Muscle layer of colon (tissue), 2 donors: ENCODE data around the gene ZNF512B.

ENCODE experiments used
- H3K27ac ChIP-seq: one replicate; pipeline ENCODE4 v1.7.0; 2013; ENCODE audit warnings: low read depth, mild to moderate bottlenecking, low read length, moderate library complexity
- H3K27me3 ChIP-seq, 2 donors: one replicate each; pipeline ENCODE4 v1.7.0; 2013; ENCODE audit warnings: low read length in 2 of 2, mild to moderate bottlenecking in 2 of 2; ENCODE audit not compliant: insufficient read depth in 2 of 2, control insufficient read depth in 1 of 2
- H3K36me3 ChIP-seq: one replicate; pipeline ENCODE4 v1.7.0; 2013; ENCODE audit warnings: mild to moderate bottlenecking, low read length; ENCODE audit not compliant: insufficient read depth
- H3K4me1 ChIP-seq: one replicate; pipeline ENCODE4 v1.7.0; 2013; ENCODE audit warnings: mild to moderate bottlenecking, low read length; ENCODE audit not compliant: insufficient read depth
- H3K4me3 ChIP-seq, 2 donors: one replicate each; pipeline ENCODE4 v1.7.0; 2013; ENCODE audit warnings: low read length in 2 of 2, low read depth in 1 of 2, mild to moderate bottlenecking in 1 of 2, moderate library complexity in 1 of 2
- H3K9ac ChIP-seq: one replicate; pipeline ENCODE4 v1.7.0; 2013; ENCODE audit warnings: low read length
- H3K9me3 ChIP-seq: one replicate; pipeline ENCODE4 v1.7.0; 2013; ENCODE audit warnings: mild to moderate bottlenecking, low read length
- donor health status: abdominal sarcoma.
- donor health status: Adenocarcinoma of cecum.

Gene ZNF512B

DNA sequence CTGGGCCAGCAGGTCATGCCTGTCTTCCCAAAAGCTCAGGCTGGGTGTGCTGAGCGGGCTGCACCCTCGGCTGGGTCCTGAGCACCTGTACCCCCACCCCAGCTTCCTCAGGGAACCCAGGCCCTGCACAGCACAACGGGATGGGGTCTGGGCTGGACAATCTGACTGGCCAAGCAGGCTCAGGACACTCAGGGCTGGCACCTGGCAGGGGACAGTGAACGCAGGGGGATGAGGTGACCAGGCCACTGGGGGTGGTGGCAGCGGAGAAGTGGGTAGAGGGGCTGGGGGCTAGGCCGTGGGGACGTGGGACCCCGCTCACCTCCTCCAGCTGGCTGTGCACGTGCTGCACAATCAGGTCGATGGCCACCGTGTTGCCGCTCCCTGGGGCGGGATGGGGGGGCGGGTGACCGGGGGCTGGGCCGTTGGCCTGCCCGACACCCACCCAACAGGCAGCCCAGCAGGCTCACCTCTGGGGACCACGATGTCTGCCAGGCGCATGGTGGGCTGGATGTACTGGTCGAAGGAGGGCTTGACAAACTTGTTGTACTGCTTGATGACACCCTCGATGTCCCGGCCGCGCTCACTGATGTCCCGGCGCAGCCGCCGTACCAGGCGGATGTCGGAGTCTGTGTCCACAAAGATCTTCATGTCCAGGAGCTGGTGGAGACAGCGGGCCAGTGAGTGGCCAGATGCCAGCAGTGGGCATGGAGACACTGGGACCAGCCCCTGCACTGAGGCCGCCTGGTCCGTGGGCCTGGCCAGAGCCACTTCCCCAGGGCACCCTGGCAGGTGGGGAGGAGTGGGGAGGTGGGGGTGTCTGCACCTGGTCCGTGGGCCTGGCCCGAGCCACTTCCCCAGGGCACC, 25.4 kb downstream of the ZNF512B start:
- Histone ChIP-seq H3K27ac (no peak overlapping the region), H3K36me3 (peaks cover 29% of the 10 kb centered on the region), H3K27me3 (no peaks in the 10 kb centered on the region), H3K9me3 (no peaks in the 10 kb centered on the region), H3K4me1 (peaks cover 23% of the 10 kb centered on the region), H3K4me3 (no peak overlapping the region), H3K9ac (no peak overlapping the region)

DNA sequence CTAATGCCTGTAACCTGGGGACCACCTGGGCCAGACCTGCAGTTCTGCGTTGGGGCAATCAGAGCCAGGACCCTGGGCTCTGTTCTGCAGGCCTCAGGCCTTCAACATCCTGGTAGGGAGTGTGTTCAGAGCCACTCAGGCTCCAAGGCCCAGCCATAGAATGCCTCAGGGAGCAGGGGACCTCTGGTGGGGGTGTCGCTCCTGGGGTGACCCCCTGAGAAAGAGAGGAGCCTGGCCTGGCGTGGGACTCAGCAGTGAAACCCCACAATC, 26.0 kb downstream of the ZNF512B start:
- Histone ChIP-seq H3K27ac (no peak overlapping the region), H3K27me3 (no peaks in the 10 kb centered on the region), H3K9ac (no peak overlapping the region), H3K9me3 (no peaks in the 10 kb centered on the region), H3K4me3 (no peak overlapping the region), H3K4me1 (peaks cover 18% of the 10 kb centered on the region), H3K36me3 (peaks cover 29% of the 10 kb centered on the region)

DNA sequence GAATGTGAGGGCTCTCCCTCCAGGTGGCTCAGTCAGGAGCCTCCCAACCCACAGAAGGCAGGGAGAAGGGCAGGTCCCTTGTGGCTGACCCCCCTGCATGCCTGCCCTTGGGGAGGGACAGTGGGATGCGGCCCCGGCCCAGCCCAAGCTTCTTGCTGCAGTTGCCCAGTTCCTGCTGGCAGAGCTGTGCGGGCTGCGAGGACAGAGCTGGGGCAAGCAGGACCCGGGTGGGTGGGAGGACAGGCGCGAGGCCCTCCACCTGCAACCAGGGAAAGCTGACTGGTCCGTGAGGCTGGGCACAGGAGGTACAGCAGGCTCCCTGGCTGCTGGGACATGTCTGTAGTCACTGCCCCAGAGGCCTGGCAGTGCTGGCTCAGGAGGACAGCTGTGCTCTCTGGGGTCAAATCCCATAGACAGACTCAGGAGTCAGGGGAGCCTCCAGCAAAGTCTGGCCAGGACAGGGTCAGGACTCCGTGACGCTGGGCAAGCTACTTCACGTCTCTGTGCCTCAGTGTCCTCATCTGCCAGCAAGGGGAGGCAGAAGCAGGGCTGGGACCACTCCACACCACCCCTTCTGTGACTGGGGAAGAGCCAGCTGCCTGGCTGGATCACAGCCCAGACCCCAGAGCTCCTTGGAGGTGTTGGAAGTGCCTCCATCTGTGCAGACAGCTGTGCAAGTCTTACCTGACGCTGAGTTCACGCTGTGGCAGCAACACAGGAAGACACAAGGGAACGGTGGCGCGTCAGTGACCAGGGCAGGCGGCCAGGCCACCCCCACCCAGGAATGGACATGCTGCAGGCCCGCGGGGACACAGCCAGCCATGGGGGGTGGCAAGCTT, 26.5 kb downstream of the ZNF512B start:
- H3K4me1 ChIP-seq = peaks cover 12% of the 10 kb centered on the region
- H3K9ac ChIP-seq = no peak overlapping the region
- no peaks in the 10 kb centered on the region for H3K27me3 ChIP-seq
- no peak overlapping the region for H3K4me3 ChIP-seq
- no peak overlapping the region for H3K27ac ChIP-seq
- H3K9me3 ChIP-seq = no peaks in the 10 kb centered on the region
- H3K36me3 ChIP-seq = peaks cover 29% of the 10 kb centered on the region

DNA sequence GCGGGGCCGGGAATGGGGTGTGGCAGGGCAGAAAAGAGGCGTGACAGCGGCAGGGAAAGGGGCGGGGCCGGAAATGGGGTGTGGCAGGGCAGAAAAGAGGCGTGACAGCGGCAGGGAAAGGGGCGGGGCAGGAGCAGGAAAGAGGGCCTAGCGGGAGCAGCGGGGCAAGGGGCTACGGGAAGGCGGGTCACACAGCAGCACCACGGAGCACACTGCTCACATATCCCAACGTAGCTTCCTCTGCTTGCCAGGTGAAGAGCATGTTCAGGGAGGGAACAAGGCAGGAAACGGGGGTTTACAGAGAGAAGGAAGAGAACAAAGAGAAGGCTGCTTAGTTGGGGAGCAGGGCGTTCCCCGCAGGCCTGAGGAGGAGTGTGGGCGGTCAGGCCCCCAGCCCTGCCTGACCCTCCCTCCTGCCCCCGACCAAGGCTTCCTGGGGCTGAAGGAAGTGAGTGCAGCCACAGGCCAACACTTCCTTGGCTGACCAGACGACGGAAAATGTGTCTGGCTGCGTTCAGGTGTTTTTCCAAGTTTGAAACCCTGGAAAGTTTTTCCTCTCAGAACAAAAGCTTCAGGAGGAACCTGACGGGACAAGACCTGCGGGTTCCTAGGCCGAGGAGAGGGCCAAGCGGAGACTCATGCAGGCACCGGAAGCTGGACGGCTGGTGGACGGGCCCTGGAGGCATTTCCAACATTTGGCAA, 27.3 kb downstream of the ZNF512B start:
- Histone ChIP-seq H3K36me3 (peaks cover 29% of the 10 kb centered on the region), H3K27ac (no peak overlapping the region), H3K4me3 (no peak overlapping the region), H3K27me3 (no peaks in the 10 kb centered on the region), H3K9ac (no peak overlapping the region), H3K4me1 (peaks cover 5% of the 10 kb centered on the region), H3K9me3 (no peaks in the 10 kb centered on the region)

DNA sequence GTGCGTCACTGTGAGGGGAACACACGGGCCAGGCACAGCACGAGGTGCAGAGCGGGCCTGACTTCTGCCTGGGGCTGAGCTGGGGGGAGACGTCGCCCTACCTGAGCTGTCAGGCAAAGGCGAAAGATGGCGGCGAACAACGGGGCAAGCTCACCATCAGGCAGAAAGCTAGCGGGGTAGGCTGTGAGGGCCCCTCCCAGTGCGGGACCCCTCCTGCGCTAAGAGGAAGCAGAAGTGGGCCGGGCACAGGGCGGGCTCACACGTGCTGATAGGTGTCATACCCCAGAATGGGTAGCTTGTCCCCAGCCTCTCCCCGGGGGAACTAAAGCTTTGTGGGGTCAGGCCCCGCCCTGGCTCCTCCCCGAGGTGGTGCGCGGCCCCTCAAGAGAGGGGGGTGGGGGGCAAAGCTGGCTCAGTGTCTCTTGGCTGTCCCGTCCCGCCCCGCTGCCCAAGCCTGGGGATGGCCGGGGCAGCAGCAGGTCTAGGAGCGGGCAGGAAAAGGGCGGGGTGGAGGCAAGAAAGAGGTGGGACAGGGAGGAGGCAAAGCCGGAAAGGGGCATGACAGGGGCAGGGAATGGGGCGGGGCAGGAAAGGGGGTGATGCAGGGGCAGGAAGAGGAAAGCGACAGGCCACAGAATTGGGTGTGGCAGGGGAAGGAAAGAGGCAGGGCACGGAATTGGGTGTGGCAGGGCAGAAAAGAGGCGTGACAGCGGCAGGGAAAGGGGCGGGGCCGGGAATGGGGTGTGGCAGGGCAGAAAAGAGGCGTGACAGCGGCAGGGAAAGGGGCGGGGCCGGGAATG, 28.2 kb downstream of the ZNF512B start:
- no peak overlapping the region for H3K4me3 ChIP-seq
- no peak overlapping the region for H3K27ac ChIP-seq
- no peaks in the 10 kb centered on the region for H3K9me3 ChIP-seq
- peaks cover 29% of the 10 kb centered on the region for H3K36me3 ChIP-seq
- H3K27me3 ChIP-seq = no peaks in the 10 kb centered on the region
- H3K4me1 ChIP-seq = no peaks in the 10 kb centered on the region
- no peak overlapping the region for H3K9ac ChIP-seq

DNA sequence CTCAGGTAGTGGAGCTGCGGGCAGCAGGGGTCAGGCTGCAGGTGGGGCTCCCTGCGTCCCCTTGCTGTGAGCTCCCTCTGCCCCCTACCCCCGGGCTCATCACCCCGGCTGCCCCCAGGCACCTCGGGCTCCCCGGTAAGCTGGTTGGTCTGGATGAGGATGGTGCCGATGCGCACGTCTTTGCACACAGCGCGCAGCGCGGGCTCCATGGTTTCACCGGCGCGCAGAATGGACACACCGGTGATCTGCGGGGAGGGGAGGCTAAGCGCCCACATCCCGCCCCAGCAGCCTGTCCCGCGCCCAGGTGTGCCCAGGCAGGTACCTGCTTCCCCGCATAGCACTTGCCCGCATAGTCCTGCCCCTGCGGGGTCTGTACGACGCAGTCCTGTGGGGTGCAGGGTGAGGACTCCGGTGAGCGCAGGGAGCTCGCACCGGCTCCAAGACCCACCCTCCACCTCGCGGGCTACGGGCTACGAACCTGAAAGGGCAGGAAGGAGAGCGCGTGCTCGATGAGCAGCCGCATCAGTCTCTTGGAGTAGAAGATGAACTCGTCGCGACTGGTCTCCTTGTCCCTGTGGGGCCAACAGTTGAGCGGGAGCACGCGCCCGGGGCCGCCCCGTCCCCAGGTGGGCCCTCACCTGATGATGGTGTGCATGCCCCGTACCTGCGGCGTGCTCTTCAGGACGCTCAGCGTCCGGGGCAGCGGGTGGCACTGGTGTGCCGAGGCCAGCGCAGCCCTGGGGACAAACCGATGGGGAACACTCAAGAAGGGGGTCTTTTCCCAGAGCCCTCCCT, 29.1 kb downstream of the ZNF512B start:
- H3K4me3 ChIP-seq = no peak overlapping the region
- no peaks in the 10 kb centered on the region for H3K4me1 ChIP-seq
- peaks cover 30% of the 10 kb centered on the region for H3K36me3 ChIP-seq
- H3K9ac ChIP-seq = no peak overlapping the region
- H3K27me3 ChIP-seq = no peaks in the 10 kb centered on the region
- no peaks in the 10 kb centered on the region for H3K9me3 ChIP-seq
- no peak overlapping the region for H3K27ac ChIP-seq

DNA sequence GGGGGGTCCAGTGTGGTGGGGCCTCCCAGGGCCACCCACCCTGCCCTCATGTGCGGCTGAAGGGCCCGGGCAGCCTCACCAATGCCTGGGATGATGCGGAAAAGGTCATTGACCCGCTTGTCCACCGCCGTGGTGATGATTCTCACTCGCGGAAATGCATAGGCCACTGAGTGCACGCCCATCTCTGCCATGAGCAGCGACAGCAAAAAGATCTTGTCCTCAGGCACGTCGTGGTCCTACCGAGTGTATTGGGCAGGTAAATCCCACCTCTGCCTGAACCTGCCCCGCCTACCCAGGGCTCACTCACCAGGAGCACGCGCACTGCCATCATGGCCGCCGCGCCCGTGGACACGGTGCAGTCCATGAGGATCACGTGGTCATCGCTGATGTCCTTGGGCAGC, 29.7 kb downstream of the ZNF512B start:
- Histone ChIP-seq H3K9me3 (no peaks in the 10 kb centered on the region), H3K4me1 (no peaks in the 10 kb centered on the region), H3K36me3 (peaks cover 31% of the 10 kb centered on the region), H3K9ac (no peak overlapping the region), H3K27me3 (no peaks in the 10 kb centered on the region), H3K4me3 (no peak overlapping the region), H3K27ac (no peak overlapping the region)

DNA sequence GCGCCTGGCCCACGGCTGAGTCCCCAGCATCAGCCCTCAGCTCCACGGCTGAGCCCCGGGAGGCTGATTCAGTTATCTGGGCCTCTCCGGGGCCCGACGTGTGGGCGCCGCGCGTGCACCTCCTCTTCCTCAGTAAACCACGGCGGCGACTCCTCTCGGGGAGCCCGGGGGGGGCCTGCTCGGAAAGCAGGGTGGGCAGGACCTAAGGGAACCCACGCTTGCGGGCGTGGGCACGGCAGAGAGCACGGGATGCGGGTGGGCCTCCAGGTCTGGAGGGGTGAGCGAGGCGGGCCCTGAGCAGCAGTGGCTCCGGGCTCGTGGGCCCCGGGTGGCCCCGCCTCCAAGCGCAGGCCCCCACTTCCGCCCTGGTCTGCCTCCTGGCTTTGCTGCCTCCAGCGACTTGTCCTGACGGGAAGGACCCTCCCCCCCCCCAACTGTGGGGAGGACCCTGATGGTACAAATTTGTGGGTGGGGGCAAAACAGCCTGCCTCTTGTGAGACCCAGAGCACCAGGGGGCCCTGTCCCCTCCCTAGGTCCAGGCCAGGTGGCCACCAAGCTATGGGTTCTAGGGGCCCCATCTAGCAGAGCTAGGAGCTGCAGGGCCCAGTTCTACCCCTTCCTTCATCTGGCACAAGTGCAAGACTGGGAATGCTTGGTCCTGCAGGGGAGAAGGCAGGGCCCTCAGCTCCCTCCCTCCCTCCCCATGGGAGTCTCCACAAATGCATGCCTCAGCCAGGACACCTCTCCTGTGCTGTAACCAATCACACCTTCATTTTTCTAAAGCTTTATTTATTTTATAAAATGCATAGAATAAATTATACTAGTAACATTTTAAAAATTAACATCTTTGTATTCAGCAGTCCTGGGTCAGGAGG, 30.4 kb downstream of the ZNF512B start:
- H3K27me3 ChIP-seq = no peaks in the 10 kb centered on the region
- no peak overlapping the region for H3K27ac ChIP-seq
- peaks cover 32% of the 10 kb centered on the region for H3K36me3 ChIP-seq
- H3K9ac ChIP-seq = no peak overlapping the region
- no peak overlapping the region for H3K4me3 ChIP-seq
- H3K9me3 ChIP-seq = no peaks in the 10 kb centered on the region
- no peaks in the 10 kb centered on the region for H3K4me1 ChIP-seq

DNA sequence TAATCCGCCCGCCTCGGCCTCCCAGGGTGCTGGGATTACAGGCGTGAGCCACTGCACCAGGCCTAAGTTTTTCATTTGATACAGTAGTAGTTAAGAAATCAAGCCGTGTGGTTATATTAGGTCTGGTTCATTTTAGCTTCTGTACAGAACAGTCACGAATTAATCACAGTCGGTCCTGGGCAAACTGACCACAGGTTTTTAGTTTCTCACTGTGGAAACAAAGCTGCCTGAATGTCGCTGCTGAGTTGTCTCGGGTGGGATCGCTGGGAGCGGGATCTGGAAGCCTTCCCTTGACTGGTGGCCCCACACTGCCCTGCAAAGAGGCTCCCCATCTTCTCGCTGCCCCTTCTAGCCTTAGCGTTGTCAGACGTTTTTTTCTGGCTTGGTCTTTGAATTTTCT, 32.1 kb downstream of the ZNF512B start:
- Histone ChIP-seq H3K4me3 (no peak overlapping the region), H3K27me3 (no peaks in the 10 kb centered on the region), H3K36me3 (peaks cover 22% of the 10 kb centered on the region), H3K27ac (no peak overlapping the region), H3K9me3 (no peaks in the 10 kb centered on the region), H3K9ac (no peak overlapping the region), H3K4me1 (no peaks in the 10 kb centered on the region)

DNA sequence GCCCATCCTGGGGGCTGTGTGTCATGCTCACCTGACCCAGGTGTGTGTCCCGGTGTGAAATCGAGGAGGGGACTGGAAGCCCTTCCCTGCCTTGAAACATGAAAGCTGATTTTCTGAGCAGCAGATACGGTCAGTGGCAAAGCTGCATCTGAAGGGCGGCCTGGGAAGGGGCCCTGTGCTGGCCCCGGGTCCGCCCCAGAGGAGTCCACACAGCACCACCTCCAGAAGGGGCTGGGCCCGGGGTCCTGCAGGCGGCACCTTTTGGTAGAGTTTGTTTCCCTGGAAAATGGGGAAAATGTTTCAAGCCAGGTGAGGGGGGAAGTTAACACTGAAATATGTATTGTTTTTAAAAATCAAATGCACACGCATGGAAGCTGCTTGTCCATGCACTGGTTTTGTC, 34.3 kb downstream of the ZNF512B start:
- H3K4me3 ChIP-seq = no peak overlapping the region

More for the DNA sequence above, 34.3 kb downstream of the ZNF512B start:
- Histone ChIP-seq H3K4me1 (no peaks in the 10 kb centered on the region), H3K27ac (no peak overlapping the region), H3K27me3 (no peaks in the 10 kb centered on the region), H3K36me3 (peaks cover 38% of the 10 kb centered on the region), H3K9me3 (no peaks in the 10 kb centered on the region), H3K9ac (no peak overlapping the region)
